Activated T-cell treated with anti-CD3 and anti-CD28 coated beads for 24 hours (primary cell): ENCODE measurements around the gene FBXL3.
"Not testable (repeated sequence)": the region's sequence is repeated elsewhere in the genome, so short reads cannot be mapped to it uniquely, and the experiment has no call there.

Source experiments
- DNase-seq: peaks from one replicate; pipeline ENCODE4 v3.0.0-alpha.2; 2020; ENCODE audit warnings: low read depth

Gene FBXL3

DNA sequence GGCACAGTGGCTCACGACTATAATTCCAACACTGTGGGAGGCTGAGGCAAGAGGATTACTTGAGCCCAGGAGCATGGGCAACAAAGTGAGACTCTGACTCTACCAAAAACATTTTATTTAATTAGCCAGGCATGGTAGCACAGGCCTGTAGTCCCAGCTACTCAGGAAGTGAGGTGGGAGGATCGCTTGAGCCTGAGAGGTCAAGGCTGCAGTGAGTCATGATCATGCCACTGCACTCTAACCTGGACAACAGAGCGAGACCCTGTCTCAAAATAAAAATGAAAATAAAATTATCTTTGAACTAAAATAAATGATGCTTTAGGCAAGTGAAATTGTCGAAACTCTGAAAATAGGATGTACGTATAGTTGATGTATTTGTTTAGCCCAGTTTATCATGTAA, 43.3 kb downstream of the FBXL3 start:
- DNase-seq = no peak

DNA sequence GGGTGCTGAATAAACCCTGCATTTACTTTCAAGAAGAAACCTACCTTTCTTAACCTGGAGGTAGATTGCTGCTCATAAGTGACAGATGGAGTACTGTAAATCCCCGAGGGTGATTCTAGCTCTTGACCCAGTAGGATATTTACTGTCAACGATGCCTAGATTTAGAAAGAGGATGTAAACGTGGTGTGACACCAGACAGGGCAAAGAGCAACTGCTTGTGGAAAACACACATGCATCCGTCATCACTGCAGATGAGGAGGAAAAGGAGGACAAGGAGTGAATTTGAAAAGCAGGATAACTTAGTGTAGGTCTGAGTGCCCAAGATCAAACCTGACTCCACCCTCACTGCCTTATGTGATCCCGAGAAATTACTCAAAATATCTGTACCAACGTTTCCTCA, 44.9 kb downstream of the FBXL3 start:
- DNase-seq = no peak

DNA sequence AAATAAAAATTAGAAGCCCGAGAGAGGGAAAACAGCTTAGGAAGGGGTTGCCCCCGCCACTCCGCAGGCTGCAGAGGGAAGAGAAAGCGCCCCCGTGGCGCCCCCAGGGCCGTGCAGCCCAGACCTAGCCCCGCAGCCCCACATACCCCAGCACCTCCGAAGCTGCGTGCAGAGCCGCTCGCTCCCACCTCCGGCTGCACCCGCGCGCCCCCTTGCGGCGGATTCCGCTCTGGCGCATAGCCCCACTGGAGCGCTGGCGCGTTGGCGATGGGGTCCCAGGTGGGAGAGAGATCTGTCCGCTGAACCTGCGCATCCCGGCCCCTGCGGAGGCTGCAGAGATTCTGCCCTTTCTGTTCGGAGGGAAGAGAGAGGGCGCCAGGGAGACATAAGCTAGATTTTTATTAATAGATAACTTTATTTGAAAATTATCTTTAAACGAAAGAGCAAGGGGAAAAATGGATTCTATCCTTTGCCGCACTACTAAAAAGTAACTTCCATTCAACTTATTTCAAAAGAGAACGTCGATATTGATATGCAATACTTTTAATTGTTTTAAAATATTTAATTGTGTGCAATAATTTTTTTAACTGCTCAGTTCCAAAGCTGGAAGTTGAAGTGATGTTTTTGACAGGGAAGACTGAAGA, 46.8 kb downstream of the FBXL3 start:
- peak; percentile 81 for DNase-seq

DNA sequence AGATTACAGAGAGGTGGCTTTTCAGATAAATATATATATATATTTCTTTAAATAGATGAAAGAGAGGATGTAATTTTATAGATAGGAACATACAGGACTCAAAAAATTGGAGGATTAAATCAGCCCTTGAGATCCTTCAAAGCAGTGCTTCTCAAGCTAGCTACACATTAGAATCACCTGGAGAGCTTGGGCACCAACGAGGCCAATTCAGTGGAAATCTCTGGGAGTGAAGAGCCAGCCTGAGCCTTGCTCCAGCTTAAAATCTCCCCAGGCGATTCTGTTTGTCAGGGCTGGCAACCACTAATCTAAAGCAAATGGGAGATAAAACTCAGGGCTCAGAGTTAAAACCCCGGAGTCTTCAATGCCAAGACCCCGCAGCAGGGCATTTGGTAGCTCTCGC, 50.0 kb downstream of the FBXL3 start:
- no peak for DNase-seq

DNA sequence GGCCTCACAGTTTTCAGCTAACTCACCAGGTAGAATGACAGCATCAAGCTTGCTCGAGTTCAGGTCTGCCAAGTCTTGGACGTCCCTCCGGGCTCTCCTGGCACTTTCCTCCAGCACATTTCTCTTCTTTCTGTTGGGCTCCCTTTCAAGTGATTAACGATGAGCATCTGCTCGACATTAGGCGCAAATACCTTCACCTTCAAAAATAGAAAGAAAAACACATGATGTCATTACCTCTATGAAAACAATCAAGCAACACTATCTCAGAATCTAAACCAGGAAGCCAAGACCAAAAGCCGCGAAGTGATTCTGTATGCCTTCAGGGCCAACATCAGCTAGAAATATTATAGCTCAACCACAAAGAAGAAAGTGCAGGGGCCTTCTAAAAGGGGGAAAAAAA, 50.5 kb downstream of the FBXL3 start:
- no peak for DNase-seq

DNA sequence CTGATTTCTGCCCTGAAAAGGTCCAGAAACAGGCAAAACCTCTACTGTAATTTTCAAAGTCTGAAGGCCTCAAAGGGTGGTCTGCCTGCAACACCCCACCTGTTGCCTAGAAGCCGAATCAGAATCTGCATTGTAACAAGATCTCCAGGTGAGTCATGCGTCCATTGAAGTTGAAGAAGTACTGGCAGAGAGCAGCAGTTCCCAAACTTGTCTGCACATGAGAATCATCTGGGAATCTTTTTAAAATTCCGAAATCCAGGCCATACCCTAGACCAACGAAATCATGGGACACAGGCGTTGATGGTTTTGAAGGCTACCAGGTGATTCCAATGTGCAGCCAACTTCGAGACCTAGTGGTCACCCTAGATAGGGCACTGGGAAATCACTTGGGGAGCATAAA, 51.1 kb downstream of the FBXL3 start:
- DNase-seq = no peak

DNA sequence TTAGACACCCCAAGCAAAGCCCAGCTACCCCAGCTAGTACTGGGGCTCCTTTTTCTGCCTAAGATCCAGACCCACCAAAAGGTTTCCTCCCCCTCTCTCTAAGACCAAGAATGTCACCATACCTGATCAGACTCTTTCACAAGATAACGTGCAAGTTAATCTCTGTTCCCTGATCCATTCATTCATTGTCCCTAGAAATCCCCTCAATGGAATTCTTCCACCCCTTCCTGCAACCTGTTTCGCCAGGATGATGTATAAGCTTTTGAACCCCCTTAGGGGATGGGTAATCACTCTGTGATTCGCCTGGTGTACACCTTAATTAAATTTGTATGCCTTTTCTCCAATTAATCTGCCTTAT, 52.4 kb downstream of the FBXL3 start:
- no peak for DNase-seq

DNA sequence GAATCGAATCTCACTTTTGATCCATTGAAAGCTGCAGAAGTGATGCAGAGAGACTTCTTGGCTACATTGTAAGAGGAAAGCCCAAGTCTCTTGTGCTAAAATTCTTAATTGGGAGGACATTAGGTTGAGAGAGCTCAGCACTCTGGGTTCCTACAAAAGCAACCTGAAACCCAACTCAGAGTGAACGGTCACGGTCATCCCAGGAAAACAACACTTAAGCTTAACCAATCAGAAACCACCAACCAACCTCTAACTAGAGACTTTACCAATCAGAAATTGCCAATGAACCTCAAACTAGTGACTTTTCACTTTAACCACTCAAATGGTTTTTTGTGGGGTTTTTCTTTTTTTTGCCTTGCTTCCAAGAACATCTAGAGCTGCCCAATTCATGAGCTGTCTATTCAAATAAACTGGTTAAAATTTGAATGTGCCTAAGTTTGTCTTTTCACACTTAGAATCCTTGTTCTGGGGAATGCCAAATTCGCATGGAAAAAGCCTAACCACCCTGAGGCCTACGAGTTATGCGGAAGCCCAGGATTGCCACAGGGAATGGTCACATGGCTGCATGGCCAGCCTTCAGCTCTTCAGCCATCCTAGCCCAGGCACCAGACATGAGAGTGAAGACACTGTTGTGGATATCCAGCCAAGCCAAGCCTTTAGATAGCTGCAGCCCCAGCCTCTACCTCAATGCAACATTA, 52.9 kb downstream of the FBXL3 start:
- no peak for DNase-seq

DNA sequence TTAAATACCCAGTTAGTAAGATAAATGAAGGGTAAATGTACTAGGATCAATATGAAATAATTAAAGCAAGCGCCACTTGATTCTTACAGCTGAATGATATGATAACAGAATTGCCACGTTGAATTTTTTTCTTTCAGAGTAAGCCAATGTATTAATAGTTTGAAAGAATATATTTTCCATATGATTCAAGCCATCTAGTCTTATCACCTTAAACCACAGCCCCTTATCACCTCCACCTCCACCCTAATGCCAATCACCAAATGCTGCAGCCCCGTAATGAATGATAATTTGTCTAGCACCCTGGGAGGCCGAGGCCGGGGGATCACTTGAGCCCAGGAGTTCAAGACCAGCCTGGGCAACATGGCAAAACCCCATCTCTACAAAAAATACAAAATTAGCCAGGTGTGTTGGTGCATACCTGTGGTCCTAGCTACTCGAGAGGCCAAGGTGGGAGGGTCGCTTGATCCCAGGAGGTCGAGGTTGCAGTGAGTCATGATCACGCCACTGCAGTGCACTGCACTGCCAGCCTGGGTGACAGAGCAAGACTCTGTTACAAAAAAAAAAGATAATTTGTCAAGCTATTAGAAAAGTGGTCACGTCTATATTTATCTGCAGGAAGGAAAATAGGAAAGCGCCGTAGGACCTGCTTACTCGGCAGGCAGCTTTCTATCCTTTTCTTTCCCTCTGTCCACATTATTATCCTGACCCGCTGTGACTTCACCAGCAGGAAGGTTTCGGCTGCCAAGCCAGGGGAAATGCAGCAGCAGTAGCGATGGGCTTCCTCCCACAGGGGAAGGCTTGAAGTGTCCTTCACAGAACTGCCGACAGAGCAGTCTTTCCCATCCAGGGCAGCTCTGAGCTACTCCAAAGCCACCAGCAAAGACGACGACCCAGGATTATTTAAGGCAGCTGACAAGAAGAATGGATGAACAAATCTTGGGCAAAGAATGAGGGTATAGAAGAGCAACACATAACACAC, 54.8 kb downstream of the FBXL3 start:
- DNase-seq = no peak

DNA sequence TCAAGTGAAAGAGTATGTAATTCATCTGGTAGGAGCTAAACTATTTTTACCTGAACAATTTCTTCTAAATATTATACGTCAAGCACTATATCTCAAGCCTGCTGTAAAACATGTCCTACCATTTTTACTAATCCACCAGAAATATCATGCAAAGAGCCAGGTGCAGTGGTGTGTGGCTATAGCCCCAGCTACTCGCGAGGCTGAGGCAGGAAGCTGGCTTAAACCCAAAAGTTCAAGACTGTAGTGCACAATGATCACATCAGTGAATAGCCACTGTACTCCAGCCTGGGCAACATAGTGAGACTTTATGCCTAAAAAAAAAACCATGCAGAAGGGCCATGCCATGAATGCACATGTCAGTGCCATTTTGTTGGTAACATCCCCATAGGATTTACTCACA, 55.7 kb downstream of the FBXL3 start:
- no peak for DNase-seq

DNA sequence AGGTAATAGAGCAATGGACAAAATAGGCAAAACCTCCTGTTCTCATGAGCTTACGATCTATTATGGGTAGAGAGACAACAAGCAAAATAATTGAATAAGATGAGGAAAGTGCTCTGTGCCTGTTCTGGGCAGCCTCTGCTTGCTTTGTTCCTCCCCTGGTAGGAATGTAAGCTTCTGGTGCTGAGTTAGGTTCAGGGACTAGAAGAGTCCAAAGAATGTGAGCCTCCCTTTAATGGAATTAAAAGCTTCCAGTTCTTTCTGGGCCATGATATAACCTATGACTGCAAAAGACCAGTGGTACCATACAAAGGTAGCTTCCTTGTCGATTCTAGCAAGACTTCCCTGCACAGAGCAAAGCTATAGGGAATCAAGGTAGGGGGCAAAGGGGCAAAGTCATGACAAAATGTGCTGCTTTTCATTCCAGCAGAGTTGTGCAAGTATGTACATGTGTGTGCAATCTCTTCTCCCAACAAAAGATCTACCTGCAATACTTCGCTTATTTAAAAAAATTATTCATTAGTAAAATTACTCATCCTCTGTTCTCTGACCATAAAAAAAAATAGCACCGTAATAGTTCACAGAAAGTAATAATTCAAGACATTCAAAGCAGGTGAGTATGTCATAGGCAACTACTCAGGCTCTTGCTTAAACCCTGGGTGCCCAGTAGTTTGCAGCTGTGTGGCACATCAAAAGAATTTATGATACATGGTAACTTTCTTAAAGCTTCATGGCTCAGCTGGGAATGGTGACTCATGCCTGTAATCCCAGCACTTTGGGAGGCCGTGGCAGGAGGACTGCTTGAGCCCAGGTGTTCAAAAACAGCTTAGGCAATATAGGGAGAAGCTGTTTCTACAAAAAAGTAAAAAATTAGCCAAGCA, 57.2 kb downstream of the FBXL3 start:
- no peak for DNase-seq

DNA sequence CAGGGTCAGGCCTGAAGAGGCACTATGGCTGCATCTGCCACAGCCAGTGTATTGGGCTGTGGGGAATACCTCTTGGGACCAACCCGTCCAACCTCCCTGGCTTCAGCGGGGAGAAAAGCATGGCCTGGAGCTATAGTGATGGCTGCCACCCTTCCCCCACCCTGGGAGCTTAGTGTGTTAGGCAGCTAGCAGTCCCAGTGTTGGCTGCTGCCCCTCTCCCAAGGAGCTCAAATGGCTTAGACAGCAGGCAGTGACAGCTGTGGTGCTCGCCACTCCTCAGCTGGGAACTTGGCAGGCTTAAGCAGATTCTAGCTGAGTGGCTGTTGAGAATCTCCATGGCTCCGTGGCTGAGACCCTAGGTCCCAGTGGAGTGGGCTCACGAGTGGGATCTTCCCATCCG, 58.9 kb downstream of the FBXL3 start:
- DNase-seq = no peak

DNA sequence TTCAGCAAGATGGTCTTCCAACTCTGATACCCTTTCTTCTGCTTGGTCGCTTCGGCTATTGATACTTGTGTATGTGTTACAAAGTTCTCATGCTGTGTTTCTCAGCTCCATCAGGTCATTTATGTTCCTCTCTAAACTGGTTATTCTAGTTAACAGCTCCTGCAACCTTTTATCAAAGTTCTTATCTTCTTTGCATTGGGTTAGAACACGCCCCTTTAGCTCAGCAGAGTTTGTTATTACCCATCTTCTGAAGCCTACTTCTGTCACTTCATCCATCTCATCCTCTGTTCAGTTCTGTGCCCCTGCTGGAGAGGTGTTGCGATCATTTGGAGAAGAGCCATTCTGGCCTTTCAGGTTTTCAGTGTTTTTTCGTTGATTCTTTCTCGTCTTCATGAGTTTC, 59.9 kb downstream of the FBXL3 start:
- no peak for DNase-seq

DNA sequence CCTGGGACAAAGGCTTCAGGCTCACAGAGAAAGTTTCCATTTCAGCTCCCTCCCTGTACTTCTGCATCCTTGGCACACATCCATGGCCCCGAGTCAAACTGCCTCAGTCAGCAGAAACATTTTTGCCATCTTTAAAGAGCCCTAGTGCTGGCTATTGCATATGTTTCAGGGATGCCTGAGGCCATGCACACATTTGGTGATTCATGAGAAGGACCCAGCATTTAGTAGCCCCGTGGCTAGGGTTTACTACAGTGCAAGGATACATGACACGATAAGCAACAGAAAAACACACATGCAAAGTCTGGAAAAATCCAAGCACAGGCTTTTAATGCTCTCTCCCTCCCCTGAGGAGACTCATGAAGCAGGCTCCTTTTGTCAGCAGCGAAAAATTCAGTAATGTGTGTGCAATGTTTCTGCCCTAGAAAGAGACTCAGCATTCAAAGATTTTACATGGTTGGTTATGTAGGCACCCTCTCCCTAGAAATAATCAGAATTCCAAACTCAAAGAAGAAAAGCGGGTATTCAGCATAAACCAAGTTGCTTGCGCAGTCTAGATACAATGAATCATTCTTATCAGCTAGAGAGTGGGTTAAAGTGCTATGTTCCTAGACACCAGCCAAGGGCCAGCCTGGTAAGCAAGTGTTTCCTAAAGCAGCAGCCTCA, 61.1 kb downstream of the FBXL3 start:
- no peak for DNase-seq

DNA sequence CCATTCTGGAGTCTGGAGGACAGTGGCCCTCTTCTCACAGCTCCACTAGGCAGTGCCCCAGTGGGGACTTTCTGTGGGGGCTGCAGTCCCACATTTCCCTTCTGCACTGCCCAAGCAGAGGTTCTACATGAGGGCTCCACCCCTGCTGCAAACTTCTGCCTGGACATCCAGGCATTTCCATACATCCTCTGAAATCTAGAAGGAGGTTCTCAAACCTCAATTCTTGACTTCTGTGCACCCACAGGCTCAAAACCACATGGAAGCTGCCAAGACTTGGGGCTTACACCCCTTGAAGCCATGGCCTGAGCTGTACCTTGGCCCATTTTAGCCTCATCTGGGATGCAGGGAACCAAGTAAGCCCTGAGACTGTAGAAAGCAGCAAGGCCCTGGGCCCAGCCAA, 67.2 kb downstream of the FBXL3 start:
- DNase-seq = not testable (repeated sequence)

DNA sequence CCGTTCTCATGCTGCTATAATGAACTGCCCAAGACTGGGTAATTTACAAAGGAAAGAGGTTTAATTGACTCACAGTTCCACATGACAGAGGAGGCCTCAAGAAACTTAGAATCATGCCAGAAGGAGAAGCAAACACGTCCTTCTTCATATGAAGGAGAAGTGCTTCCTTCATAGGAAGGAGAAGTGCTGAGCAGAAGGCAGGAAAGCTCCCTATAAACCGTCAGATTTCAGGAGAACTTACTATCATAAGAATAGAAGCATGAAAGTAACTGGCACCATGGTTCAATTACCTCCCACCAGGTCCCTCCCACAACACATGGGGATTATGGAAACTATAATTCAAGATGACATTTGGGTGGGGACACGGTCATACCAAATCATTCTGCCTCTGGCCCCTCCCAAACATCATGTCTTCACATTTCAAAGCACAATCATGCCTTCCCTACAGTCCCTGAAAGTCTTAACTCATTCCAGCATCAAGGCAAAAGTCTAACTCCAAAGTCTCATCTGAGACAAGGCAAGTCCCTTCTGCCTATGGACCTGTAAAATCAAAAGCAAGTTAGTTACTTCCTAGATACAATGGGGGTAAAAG, 68.0 kb downstream of the FBXL3 start:
- DNase-seq = no peak

DNA sequence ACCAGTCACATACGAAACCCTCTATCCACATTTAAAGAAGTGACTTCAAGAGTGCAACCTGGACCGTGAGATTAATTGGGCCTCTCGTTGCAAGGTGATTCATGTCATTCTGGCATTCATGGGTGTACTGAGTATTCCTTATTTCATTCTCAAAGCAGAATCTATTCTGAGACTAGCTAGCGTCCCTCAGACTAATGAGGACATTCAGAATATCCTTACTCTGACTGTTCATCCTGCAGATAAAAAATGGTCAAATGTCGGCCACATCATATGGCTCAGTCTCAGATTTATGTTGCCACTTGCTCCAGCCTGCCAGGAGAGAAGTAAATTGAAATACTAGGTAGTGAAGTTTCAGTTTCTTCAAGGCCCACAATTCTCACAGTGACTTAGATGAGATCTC, 71.3 kb downstream of the FBXL3 start:
- no peak for DNase-seq
